Activated T-cell treated with anti-CD3 and anti-CD28 coated beads, Interleukin-2, amount 50 U/mL, for 72 hours (primary cell): Measurements from ENCODE around the gene IARS2. TPM values are rescaled to one million over a fixed set of nuclear protein-coding genes. Genes with fewer than 3 reads are reported as not detected.

Experiments used
- ATAC-seq, 2 donors: fragments of 150-1000 bp; cut with Tn5 transposase; replicated peaks in 1 of 2; 2 replicates each; pipeline ENCODE4 v1.10.0; 2021; ENCODE audit warnings: moderate library complexity in 2 of 2, mild to moderate bottlenecking in 1 of 2
- DNase-seq, 2 donors: peaks; one replicate each; pipeline ENCODE4 v3.0.0; 2021 to 2022; ENCODE audit warnings: mixed read lengths in 1 of 2
- H3K27ac Mint-ChIP-seq: one replicate; pipeline ENCODE4 v1.8.0; 2022; ENCODE audit warnings: mild to moderate bottlenecking, moderate library complexity, mixed read lengths
- H3K27me3 Mint-ChIP-seq: one replicate; pipeline ENCODE4 v1.8.0; 2022; ENCODE audit warnings: low read depth, mixed read lengths
- H3K36me3 Mint-ChIP-seq, 2 donors: one replicate each; pipeline ENCODE4 v1.8.0; 2022; ENCODE audit warnings: mixed read lengths in 2 of 2, mild to moderate bottlenecking in 1 of 2; ENCODE audit not compliant: insufficient read depth in 2 of 2
- H3K4me1 Mint-ChIP-seq: one replicate; pipeline ENCODE4 v1.8.0; 2022; ENCODE audit warnings: low read depth, mixed read lengths
- H3K4me3 Mint-ChIP-seq, 2 donors: one replicate each; pipeline ENCODE4 v1.8.0; 2022; ENCODE audit warnings: mild to moderate bottlenecking in 2 of 2, mixed read lengths in 2 of 2, moderate library complexity in 2 of 2
- H3K9me3 Mint-ChIP-seq, 2 donors: one replicate each; pipeline ENCODE4 v1.8.0; 2022; ENCODE audit warnings: mixed read lengths in 2 of 2
- total RNA-seq, 2 donors: library from RNA; stranded (reverse); gene quantifications; one replicate each; pipeline ENCODE4 v1.2.3, GENCODE V29; 2022

The IARS2 gene
- total RNA-seq, 2 donors from 2014 or later, result 49.5 to 52.1 TPM

- H3K4me3 Mint-ChIP-seq, result no peak overlapping the region
- no peak for DNase-seq
- ATAC-seq, result no peak
- H3K4me1 Mint-ChIP-seq, result peaks cover 12% of the 10 kb centered on the region
- peaks cover 3 to 14% of the 10 kb centered on the region in 2 donors for H3K36me3 Mint-ChIP-seq
- H3K27me3 Mint-ChIP-seq, result no peaks in the 10 kb centered on the region
- H3K27ac Mint-ChIP-seq, result peak overlapping the region; percentile 15
- no peaks in the 10 kb centered on the region for H3K9me3 Mint-ChIP-seq
Measured at GRCh38 chr1:220123889-220124288, 30.0 kb downstream of the IARS2 start.

DNA sequence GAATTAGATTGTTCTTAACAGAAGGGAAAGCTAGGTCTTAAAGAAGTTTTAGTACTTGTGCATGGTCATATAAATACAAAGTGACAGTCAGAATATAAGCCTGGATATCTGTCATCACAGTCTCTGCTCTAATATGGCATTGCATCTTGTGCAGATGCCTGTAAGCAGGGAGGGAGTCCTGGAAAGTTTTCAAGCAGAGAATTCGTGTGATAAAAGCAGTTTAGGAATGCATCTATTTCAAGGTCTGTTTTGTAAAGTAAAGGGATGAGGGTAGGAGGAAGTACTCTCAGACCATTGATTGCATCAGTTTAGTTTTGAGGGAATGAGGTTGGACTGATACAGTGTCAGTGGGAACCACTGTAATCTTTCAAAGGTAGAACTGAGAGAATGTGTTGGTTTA, 30.6 kb downstream of the IARS2 start:
- no peaks in the 10 kb centered on the region for H3K27me3 Mint-ChIP-seq
- DNase-seq, result no peak
- peak in 1 of 2 donors; percentile 39 for ATAC-seq
- peak overlapping the region; percentile 64 for H3K27ac Mint-ChIP-seq
- H3K4me1 Mint-ChIP-seq, result peaks cover 12% of the 10 kb centered on the region
- H3K4me3 Mint-ChIP-seq, result no peak overlapping the region
- H3K9me3 Mint-ChIP-seq, result peaks cover 0 to 3% of the 10 kb centered on the region in 2 donors
- peaks cover 5 to 18% of the 10 kb centered on the region in 2 donors for H3K36me3 Mint-ChIP-seq

DNA sequence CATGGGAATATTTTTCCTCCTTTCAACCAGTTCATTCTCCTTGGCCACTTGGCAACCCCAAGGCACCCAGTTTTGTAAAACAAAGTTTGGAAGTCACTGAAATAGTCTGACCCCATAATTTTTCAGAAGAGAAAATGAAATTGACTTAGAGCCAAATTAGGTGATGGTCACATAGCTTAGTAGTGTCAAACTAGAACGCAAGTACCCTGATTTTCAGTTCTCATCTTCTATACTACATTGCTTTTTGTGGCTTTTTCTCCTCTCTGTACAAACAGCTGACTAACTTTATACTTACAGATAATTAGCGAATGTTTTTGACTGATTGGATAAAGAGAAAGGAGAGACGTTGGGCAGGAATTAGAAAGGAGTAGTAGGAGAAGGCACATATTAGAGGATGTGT, 33.1 kb downstream of the IARS2 start:
- DNase-seq (no peak), ATAC-seq (no peak)
- peaks cover 19% of the 10 kb centered on the region for H3K4me1 Mint-ChIP-seq
- H3K9me3 Mint-ChIP-seq, result peaks cover 0 to 4% of the 10 kb centered on the region in 2 donors
- no peak overlapping the region for H3K4me3 Mint-ChIP-seq
- H3K27ac Mint-ChIP-seq, result peak overlapping the region; percentile 1
- H3K36me3 Mint-ChIP-seq, result peaks cover 6 to 29% of the 10 kb centered on the region in 2 donors
- H3K27me3 Mint-ChIP-seq, result no peaks in the 10 kb centered on the region

GRCh38 chr1:220129479-220130210, 35.7 kb downstream of the IARS2 start:
- Mint-ChIP-seq H3K4me3 (no peak overlapping the region), H3K4me1 (peaks cover 10% of the 10 kb centered on the region), H3K27ac (peak overlapping the region; percentile 69), H3K27me3 (no peaks in the 10 kb centered on the region), H3K9me3 (peaks cover 0 to 4% of the 10 kb centered on the region in 2 donors), H3K36me3 (peaks cover 6 to 32% of the 10 kb centered on the region in 2 donors)
- DNase-seq, result no peak
- ATAC-seq, result no peak

GRCh38 chr1:220135755-220136154, 41.8 kb downstream of the IARS2 start:
- H3K4me1 Mint-ChIP-seq, result peaks cover 4% of the 10 kb centered on the region
- ATAC-seq (no peak), DNase-seq (no peak)
- peak overlapping the region; percentile 51 for H3K27ac Mint-ChIP-seq
- no peaks in the 10 kb centered on the region for H3K27me3 Mint-ChIP-seq
- no peaks in the 10 kb centered on the region for H3K9me3 Mint-ChIP-seq
- H3K36me3 Mint-ChIP-seq, result peaks cover 2 to 21% of the 10 kb centered on the region in 2 donors
- H3K4me3 Mint-ChIP-seq, result no peak overlapping the region

DNA sequence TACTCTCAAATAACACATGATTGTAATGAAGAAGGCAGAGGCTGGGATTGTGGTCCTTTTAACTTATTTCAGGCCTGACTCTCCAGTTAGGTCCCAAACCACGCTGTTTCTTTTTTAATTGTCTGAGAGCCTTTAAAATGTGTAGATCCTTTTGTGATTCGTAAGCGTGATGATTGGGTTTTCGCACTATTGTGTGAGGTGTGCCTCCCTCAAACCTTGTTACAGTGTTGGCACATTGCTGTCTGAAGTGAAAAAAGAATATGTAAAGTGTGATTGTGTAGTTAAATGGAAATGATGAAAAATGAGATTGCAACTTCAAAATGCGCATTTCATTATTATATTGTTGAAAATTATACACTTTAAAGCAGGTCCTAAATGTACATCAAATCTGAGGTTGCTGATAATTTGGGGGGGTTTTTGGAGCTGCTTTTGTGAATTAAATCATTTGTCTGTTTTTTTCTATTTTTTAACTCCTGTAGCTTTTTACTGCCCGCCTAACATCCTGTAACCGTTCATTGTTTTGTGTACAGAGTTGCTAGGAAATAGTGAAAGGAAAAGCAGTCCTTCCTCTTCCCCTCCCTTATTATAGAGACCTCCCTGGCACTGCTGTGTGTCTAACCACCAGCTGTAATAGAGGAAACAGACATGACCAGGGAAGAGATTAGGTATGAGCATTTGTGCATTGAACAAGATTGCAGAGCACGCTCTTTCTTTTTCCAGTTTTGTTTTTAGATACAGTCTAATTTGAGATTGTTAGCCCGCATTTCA, 43.3 kb downstream of the IARS2 start:
- peaks cover 4% of the 10 kb centered on the region for H3K4me1 Mint-ChIP-seq
- peak overlapping the region; percentile 35 for H3K27ac Mint-ChIP-seq
- H3K4me3 Mint-ChIP-seq, result peak overlapping the region in 1 of 2 donors; percentile 25
- ATAC-seq (peak in 1 of 2 donors; percentile 28), DNase-seq (no peak)
- H3K27me3 Mint-ChIP-seq, result no peaks in the 10 kb centered on the region
- H3K9me3 Mint-ChIP-seq, result no peaks in the 10 kb centered on the region
- peaks cover 5 to 28% of the 10 kb centered on the region in 2 donors for H3K36me3 Mint-ChIP-seq

GRCh38 chr1:220139966-220140365, 46.0 kb downstream of the IARS2 start:
- Mint-ChIP-seq H3K4me1 (peaks cover 4% of the 10 kb centered on the region), H3K4me3 (no peak overlapping the region), H3K27me3 (no peaks in the 10 kb centered on the region), H3K27ac (peak overlapping the region; percentile 82), H3K36me3 (peaks cover 5 to 24% of the 10 kb centered on the region in 2 donors), H3K9me3 (no peaks in the 10 kb centered on the region)
- ATAC-seq, result no peak
- DNase-seq, result no peak

DNA sequence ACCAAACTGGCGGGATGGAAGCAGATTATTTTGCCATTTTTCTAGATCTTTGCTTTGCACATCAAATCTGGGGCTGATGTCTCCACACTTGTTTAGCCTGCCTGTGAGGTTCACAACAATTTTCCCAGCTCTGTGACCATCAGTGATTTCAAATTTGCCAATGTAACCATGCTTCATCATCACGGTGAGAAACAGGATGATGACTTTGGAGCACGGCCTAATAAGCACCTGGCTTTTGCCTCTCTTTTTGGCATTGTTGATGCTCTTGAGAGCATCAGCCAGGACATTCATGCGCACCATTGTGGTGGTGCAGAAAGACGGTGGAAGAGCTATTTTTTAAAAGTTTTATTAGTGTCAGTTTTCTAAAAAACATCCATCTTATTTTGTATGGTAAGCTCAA, 50.1 kb downstream of the IARS2 start:
- no peaks in the 10 kb centered on the region for H3K27me3 Mint-ChIP-seq
- H3K27ac Mint-ChIP-seq, result peak overlapping the region; percentile 57
- H3K9me3 Mint-ChIP-seq, result no peaks in the 10 kb centered on the region
- DNase-seq, result no peak
- peaks cover 10% of the 10 kb centered on the region for H3K4me1 Mint-ChIP-seq
- peaks cover 4 to 28% of the 10 kb centered on the region in 2 donors for H3K36me3 Mint-ChIP-seq
- no peak for ATAC-seq
- no peak overlapping the region for H3K4me3 Mint-ChIP-seq

DNA sequence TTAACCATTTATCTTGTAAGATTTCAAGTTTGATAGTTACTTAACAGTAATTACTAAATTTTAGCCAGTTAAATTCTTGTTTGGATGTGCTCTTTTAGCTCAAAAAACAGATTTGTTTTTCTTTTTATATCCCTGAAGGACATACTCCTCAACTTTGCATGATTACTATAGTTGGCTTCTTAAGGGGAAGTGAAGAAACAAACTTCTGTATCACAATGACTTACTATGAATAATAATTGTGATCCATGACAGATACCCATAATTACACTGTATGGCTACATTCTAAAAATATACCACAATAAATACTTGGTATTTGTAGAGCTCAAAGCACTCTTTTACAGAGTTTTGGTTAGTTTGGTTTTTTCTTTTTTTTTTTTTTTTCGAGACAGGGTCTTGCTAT, 55.8 kb downstream of the IARS2 start:
- Mint-ChIP-seq H3K9me3 (no peaks in the 10 kb centered on the region), H3K27me3 (no peaks in the 10 kb centered on the region), H3K36me3 (peaks cover 8 to 17% of the 10 kb centered on the region in 2 donors), H3K27ac (no peak overlapping the region), H3K4me1 (peaks cover 10% of the 10 kb centered on the region), H3K4me3 (no peak overlapping the region)
- DNase-seq (no peak), ATAC-seq (no peak)

DNA sequence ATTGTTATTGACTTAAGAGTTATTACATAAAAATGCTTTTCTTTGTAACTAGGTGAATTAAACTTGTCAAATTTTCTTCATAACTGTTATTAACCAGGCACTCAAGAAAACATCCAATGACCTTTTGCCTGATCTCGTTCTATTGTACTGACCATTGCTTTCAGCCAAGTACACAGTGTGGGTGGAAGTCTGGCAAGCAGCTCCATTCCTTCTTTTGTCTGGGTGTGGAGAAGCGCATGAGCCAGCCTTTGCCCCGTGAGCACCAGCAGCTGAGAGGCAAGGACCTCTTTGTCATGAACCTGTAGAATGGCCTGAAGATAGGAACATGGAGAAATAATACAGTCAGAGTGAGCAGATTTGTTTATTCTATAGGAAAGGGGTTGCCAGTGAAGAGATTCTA, 57.5 kb downstream of the IARS2 start:
- Mint-ChIP-seq H3K27ac (no peak overlapping the region), H3K27me3 (no peaks in the 10 kb centered on the region)
- no peak for ATAC-seq

GRCh38 chr1:220153147-220153546, 59.2 kb downstream of the IARS2 start:
- ATAC-seq, result no peak
- DNase-seq, result no peak
- no peak overlapping the region for H3K4me3 Mint-ChIP-seq
- H3K27me3 Mint-ChIP-seq, result no peaks in the 10 kb centered on the region
- peaks cover 12 to 16% of the 10 kb centered on the region in 2 donors for H3K36me3 Mint-ChIP-seq
- H3K9me3 Mint-ChIP-seq, result no peaks in the 10 kb centered on the region
- peak overlapping the region; percentile 50 for H3K27ac Mint-ChIP-seq
- H3K4me1 Mint-ChIP-seq, result peaks cover 16% of the 10 kb centered on the region

More for the DNA sequence above, 57.5 kb downstream of the IARS2 start:
- H3K36me3 Mint-ChIP-seq, result peaks cover 9 to 13% of the 10 kb centered on the region in 2 donors
- no peak overlapping the region for H3K4me3 Mint-ChIP-seq
- H3K9me3 Mint-ChIP-seq, result no peaks in the 10 kb centered on the region
- peaks cover 2% of the 10 kb centered on the region for H3K4me1 Mint-ChIP-seq
- no peak for DNase-seq

- Mint-ChIP-seq H3K27ac (peak overlapping the region; percentile 66), H3K4me3 (peak overlapping the region in 1 of 2 donors; percentile 39), H3K36me3 (peaks cover 15 to 16% of the 10 kb centered on the region in 2 donors), H3K27me3 (no peaks in the 10 kb centered on the region), H3K4me1 (peaks cover 16% of the 10 kb centered on the region), H3K9me3 (no peaks in the 10 kb centered on the region)
- DNase-seq (no peak), ATAC-seq (peak in 1 of 2 donors; percentile 70)
Measured at GRCh38 chr1:220156620-220157146, 62.8 kb downstream of the IARS2 start.

DNA sequence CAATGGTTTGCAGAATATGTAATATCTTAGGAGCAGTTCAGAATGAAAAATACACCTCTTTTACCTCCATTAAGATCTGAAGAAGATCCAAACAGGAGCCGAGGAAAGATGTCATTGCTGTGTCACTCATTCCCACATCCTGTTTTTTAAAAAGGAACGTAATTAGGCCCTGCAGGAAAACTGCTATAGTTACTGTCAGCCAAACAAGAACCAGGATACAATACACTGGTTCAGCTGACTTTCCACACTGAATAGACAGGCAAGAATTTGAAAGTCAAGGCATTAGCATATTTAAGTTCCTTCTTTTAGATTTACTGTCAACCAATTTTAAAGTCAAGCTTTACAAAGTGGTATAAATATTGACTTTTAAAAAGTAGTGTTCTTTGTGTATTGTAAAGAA, 63.8 kb downstream of the IARS2 start:
- no peak for ATAC-seq
- peaks cover 15 to 18% of the 10 kb centered on the region in 2 donors for H3K36me3 Mint-ChIP-seq
- H3K27ac Mint-ChIP-seq, result no peak overlapping the region
- no peaks in the 10 kb centered on the region for H3K27me3 Mint-ChIP-seq
- no peak for DNase-seq
- H3K9me3 Mint-ChIP-seq, result no peaks in the 10 kb centered on the region
- no peak overlapping the region for H3K4me3 Mint-ChIP-seq
- peaks cover 16% of the 10 kb centered on the region for H3K4me1 Mint-ChIP-seq
